Cardiac fibroblast (primary cell): ENCODE measurements around the gene CARD11.

Source experiments
- DNase-seq, 2 donors: peaks; one replicate each; pipeline versions ENCODE4 v3.0.0 to v3.0.0-alpha.2; 2010; ENCODE audit warnings: low read depth in 2 of 2
- H3K4me3 ChIP-seq, 2 donors: replicated peaks in 1 of 2; 1 replicate in 1 of 2; 2 replicates in 1 of 2; pipeline ENCODE4 v1.5.1; 2011; ENCODE audit warnings: low read depth in 2 of 2, low read length in 2 of 2, mild to moderate bottlenecking in 2 of 2, moderate library complexity in 1 of 2
- CTCF ChIP-seq: IDR thresholded peaks from one replicate; pipeline ENCODE4 v1.5.1; 2011; ENCODE audit warnings: low read depth, mild to moderate bottlenecking, low read length, inconsistent platforms

The CARD11 gene

GRCh38 chr7:2913760-2914387 lies 129.8 kb downstream of the CARD11 start:
- DNase-seq, result no peak
- no peak for TF ChIP-seq CTCF
- H3K4me3 ChIP-seq, result no peak overlapping the region

- DNase-seq, result no peak
- TF ChIP-seq CTCF, result no peak
- H3K4me3 ChIP-seq, result no peak overlapping the region
These were observed 130.8 kb downstream of the CARD11 start for GRCh38 chr7:2912684-2913439.

GRCh38 chr7:2911466-2911865 lies 132.2 kb downstream of the CARD11 start:
- TF ChIP-seq CTCF, result no peak
- DNase-seq, result no peak
- no peak overlapping the region for H3K4me3 ChIP-seq

- no peak for DNase-seq
- no peak for TF ChIP-seq CTCF
- H3K4me3 ChIP-seq, result no peak overlapping the region
These were observed 134.1 kb downstream of the CARD11 start for GRCh38 chr7:2909471-2910039.

GRCh38 chr7:2909043-2909442 lies 134.6 kb downstream of the CARD11 start:
- no peak overlapping the region for H3K4me3 ChIP-seq
- DNase-seq, result no peak
- TF ChIP-seq CTCF, result no peak

- no peak for TF ChIP-seq CTCF
These were observed 135.5 kb downstream of the CARD11 start for GRCh38 chr7:2908103-2908683.

More at GRCh38 chr7:2908103-2908683, 135.5 kb downstream of the CARD11 start:
- no peak overlapping the region for H3K4me3 ChIP-seq
- DNase-seq, result no peak
